ENCODE results near the gene IGSF22.

Gene IGSF22

DNA sequence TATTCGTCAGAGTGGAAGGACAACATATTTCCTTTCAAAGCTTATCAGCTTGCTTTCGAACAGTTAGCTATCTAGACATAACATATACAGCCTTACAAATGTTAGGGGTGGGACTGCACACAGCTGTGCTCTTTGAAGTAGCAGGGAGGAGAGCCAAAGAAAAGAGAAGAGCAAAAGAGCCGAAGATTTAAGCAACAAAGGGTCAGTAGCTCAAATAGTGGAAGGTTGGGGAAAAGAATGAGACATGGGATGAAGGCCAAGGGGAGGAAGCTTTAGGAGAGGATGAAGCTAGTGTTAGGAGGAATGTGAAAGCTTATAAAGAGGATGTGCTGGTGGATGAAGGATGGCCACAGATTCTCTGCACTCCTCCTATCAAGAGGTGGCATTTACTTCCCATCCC, 31.8 kb upstream of the IGSF22 start:
- TF ChIP-seq, protein P1, sequence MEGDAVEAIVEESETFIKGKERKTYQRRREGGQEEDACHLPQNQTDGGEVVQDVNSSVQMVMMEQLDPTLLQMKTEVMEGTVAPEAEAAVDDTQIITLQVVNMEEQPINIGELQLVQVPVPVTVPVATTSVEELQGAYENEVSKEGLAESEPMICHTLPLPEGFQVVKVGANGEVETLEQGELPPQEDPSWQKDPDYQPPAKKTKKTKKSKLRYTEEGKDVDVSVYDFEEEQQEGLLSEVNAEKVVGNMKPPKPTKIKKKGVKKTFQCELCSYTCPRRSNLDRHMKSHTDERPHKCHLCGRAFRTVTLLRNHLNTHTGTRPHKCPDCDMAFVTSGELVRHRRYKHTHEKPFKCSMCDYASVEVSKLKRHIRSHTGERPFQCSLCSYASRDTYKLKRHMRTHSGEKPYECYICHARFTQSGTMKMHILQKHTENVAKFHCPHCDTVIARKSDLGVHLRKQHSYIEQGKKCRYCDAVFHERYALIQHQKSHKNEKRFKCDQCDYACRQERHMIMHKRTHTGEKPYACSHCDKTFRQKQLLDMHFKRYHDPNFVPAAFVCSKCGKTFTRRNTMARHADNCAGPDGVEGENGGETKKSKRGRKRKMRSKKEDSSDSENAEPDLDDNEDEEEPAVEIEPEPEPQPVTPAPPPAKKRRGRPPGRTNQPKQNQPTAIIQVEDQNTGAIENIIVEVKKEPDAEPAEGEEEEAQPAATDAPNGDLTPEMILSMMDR (IDR thresholded peaks at IDR 0.05), result no peak
- no peak overlapping the region for H3K4me3 ChIP-seq
- DNase-seq (ENCODE audit: low spot score), result no peak
- H3K27ac ChIP-seq, result no peak overlapping the region

- TF ChIP-seq, protein P1 (IDR thresholded peaks at IDR 0.05), result no peak
- no peak for DNase-seq (ENCODE audit: low spot score)
- Histone ChIP-seq H3K4me3 (no peak overlapping the region), H3K27ac (no peak overlapping the region)
These were observed 30.9 kb upstream of the IGSF22 start for GRCh38 chr11:18756889-18757288.

DNA sequence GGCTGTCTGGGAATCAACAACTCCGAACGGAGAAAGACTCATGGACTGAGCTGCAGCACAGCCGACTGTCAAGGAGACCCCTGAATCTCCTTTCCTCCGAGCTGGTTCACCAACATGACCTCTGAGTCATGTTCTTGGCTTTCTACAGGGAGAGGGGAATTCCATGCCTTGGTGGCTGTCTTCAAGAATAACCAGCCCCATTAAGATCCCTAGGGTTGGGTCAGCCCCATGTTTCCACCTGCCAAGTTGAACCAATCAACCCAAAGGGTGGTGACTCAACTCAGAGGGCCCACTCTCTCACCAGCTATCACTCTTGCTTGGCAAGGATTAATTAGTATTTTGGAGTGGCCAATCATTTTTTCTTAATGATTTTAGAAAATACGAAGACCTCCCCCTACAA, 28.3 kb upstream of the IGSF22 start:
- H3K27ac ChIP-seq, result no peak overlapping the region
- DNase-seq (ENCODE audit: low spot score), result no peak
- TF ChIP-seq, protein P1 (IDR thresholded peaks at IDR 0.05), result no peak
- H3K4me3 ChIP-seq, result no peak overlapping the region

DNA sequence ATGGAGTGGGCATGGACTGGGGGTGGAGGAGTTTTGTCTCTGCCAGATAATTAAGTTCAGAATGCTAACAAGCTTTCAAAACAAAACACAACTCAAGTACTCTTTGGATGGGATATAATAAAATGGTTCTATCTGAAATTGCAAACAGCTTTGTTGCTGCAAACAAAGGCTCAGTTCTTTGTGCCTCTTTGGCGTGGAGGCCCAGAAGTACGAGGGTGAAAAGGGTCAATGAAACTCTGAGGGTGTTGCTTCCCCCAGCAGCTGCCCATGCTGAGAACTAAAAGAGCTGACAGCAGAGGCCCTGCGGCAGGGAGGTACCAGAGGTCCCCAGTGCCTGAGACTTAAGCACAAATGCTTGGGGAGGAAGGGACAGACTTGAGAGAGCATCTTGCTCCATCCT, 26.5 kb upstream of the IGSF22 start:
- Histone ChIP-seq H3K4me3 (no peak overlapping the region), H3K27ac (no peak overlapping the region)
- TF ChIP-seq, protein P1 (IDR thresholded peaks at IDR 0.05), result no peak
- DNase-seq (ENCODE audit: low spot score), result no peak

GRCh38 chr11:18750944-18751343, 25.0 kb upstream of the IGSF22 start:
- no peak overlapping the region for H3K4me3 ChIP-seq
- TF ChIP-seq, protein P1 (IDR thresholded peaks at IDR 0.05), result no peak
- DNase-seq (ENCODE audit: low spot score), result no peak
- H3K27ac ChIP-seq, result no peak overlapping the region

DNA sequence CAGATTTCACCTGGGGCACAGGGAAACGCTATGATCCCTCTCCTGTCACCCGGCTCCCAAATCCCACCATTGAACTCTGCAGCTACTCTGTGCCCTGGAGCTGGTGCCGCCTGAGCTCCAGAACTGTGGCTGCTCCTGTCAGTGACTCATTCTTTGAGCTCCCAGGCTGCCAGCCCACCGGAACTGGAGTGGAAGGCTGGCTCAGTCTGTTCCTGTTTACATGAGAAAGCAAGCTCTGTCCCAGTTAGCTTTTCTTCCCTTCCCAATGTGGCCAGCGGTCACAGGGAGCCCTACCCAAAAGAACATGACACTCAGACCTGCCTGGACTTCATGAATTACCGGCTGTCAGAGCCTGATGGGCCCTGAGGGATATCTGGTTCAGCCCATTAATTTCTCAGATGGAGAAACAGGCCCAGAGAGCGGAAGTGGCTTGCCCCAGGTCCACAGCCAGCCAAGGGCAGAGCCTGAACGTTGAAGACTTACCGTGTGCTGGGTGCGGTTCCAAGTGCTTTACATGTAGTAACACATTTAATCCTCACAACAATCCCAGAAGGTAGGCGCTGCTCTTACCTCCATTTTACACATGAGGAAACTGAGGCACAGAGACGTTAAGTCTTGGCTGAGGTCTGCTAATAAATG, 23.8 kb upstream of the IGSF22 start:
- no peak overlapping the region for H3K4me3 ChIP-seq
- TF ChIP-seq, protein P1 (IDR thresholded peaks at IDR 0.05), result no peak
- H3K27ac ChIP-seq, result peak overlapping the region in 1 of 2 donors; percentile 56
- no peak for DNase-seq (ENCODE audit: low spot score)

DNA sequence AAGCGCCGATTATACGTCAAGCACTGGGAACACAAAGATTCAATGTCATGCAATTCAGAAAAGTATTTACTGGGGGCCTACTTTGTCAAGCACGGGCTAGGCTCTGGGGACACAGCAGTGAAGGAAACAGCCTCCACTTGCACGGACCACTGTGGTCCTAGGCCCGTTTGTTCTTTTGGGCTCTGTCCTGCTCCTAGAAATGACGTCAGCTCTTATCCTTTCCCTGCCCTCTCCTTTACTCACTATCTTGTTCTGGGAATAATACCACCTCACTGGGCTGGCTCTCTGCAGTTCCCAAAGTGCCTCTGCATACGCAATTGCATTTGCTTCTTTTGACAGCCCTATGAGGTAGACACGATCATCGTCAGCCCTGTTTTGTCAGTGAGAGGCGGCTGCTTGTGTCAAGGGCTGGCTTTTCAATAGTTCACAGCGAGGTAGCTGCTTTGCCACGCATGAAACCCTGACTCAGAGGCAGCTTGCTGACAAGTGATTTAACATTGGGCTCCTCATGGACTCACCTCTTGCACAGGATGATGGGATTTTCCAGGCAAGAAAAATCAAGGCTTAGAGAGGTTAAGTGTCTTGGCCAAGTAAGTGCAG, 22.9 kb upstream of the IGSF22 start:
- no peak for DNase-seq (ENCODE audit: low spot score)
- TF ChIP-seq, protein P1 (IDR thresholded peaks at IDR 0.05), result no peak
- no peak overlapping the region for H3K27ac ChIP-seq

More for the DNA sequence above, 22.9 kb upstream of the IGSF22 start:
- no peak overlapping the region for H3K4me3 ChIP-seq

Data from coronary artery (tissue), 2 donors.